ENCODE measurements around the gene YIF1B.

YIF1B gene

GRCh38 chr19:38277969-38278680, 37.6 kb downstream of the YIF1B start:
- no peak for DNase-seq (ENCODE audit: low spot score)
- in situ Hi-C loops (cut with MboI; ENCODE audit: low pct_unique_long_range_greater_than_20kb, low sequenced_read_pairs, unreplicated experiment): no loop called here
- no peak for TF ChIP-seq CTCF (IDR thresholded peaks at IDR 0.05; ENCODE audit: extremely low read depth, insufficient read depth, missing control alignments)

GRCh38 chr19:38277549-38277948, 38.2 kb downstream of the YIF1B start:
- in situ Hi-C loops (cut with MboI; ENCODE audit: low pct_unique_long_range_greater_than_20kb, low sequenced_read_pairs, unreplicated experiment): no loop called here
- no peak for TF ChIP-seq CTCF (IDR thresholded peaks at IDR 0.05; ENCODE audit: extremely low read depth, insufficient read depth, missing control alignments)
- DNase-seq (ENCODE audit: low spot score): no peak

GRCh38 chr19:38276942-38277517, 38.7 kb downstream of the YIF1B start:
- DNase-seq (ENCODE audit: low spot score): no peak
- in situ Hi-C loops (cut with MboI; ENCODE audit: low pct_unique_long_range_greater_than_20kb, low sequenced_read_pairs, unreplicated experiment): no loop called here

GRCh38 chr19:38274739-38275138, 41.0 kb downstream of the YIF1B start:
- no peak for TF ChIP-seq CTCF (IDR thresholded peaks at IDR 0.05; ENCODE audit: extremely low read depth, insufficient read depth, missing control alignments)

More at GRCh38 chr19:38276942-38277517, 38.7 kb downstream of the YIF1B start:
- TF ChIP-seq CTCF (IDR thresholded peaks at IDR 0.05; ENCODE audit: extremely low read depth, insufficient read depth, missing control alignments): no peak

GRCh38 chr19:38273499-38273898, 42.2 kb downstream of the YIF1B start:
- no peak for DNase-seq (ENCODE audit: low spot score)
- in situ Hi-C loops (cut with MboI; ENCODE audit: low pct_unique_long_range_greater_than_20kb, low sequenced_read_pairs, unreplicated experiment): no loop called here
- TF ChIP-seq CTCF (IDR thresholded peaks at IDR 0.05; ENCODE audit: extremely low read depth, insufficient read depth, missing control alignments): no peak

More at GRCh38 chr19:38274739-38275138, 41.0 kb downstream of the YIF1B start:
- in situ Hi-C loops (cut with MboI; ENCODE audit: low pct_unique_long_range_greater_than_20kb, low sequenced_read_pairs, unreplicated experiment): no loop called here
- DNase-seq (ENCODE audit: low spot score): no peak

- in situ Hi-C loops (cut with MboI; ENCODE audit: low pct_unique_long_range_greater_than_20kb, low sequenced_read_pairs, unreplicated experiment): no loop called here
- no peak for TF ChIP-seq CTCF (IDR thresholded peaks at IDR 0.05; ENCODE audit: extremely low read depth, insufficient read depth, missing control alignments)
- DNase-seq (ENCODE audit: low spot score): no peak
Measured at GRCh38 chr19:38270587-38271167, 45.1 kb downstream of the YIF1B start.
